ENCODE data around the gene SAXO1.
"Not testable (repeated sequence)": the region's sequence is repeated elsewhere in the genome, so short reads cannot be mapped to it uniquely, and the experiment has no call there.

SAXO1 gene

DNA sequence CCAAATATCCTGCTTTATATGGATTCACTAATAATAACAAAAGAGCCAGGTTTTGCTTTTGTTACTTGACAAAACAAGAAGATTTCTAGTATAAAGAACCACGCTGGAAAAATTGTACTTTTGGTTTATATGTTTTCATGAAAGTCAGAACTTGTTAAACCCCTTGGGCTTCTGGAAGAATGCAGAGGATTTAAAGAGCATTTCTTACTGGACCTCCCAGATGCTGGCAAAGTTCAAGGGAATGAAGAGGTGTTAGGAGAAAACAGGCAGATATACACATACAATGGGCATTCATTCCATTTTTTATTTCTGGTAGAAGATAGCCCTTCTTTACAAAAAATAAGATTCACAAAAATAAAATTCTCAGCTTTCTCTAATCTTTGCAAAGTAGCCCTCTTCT lies 61.1 kb downstream of the SAXO1 start:
- no peak for DNase-seq (ENCODE audit: low read depth in 2 of 2, low spot score in 1 of 2)

DNA sequence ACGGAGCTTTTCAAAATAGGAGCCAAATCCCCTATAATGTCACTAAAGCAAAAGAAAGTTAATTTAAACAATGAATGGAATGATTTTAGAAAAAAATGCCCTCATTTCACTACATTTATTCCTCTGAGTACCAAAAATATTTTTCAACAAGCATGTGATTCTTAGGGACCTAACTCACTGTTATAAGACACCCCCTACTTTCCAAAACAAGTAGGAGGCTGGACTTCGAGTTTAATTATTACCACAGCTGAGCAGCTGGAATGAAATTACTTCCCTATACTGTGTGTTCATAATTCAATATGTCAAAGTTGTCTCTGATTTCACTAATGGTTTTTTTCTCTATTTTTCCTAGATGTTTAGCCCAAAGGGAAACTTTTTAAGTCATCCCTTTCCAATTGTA lies 61.6 kb downstream of the SAXO1 start:
- no peak for DNase-seq (ENCODE audit: low read depth in 2 of 2, low spot score in 1 of 2)

DNA sequence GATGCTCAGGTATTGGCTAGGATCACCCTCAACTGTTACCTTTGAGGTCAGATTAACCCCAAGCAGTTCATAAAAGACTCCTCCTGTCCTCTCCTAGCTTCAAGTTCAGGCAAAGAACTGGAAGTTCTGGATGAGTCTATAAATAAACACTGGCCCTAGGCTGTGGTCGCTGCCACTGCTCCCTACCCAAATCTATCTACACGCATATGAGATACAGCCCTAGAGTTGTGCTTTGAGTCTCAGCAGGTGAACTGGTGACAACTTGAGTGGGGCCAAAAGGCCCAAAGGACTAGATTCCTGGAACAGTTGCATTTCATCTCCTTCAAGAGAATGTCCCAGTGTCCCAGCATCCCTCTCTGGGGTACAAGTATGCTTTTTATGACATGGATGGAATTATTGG lies 62.6 kb downstream of the SAXO1 start:
- DNase-seq (ENCODE audit: low read depth in 2 of 2, low spot score in 1 of 2) = no peak

DNA sequence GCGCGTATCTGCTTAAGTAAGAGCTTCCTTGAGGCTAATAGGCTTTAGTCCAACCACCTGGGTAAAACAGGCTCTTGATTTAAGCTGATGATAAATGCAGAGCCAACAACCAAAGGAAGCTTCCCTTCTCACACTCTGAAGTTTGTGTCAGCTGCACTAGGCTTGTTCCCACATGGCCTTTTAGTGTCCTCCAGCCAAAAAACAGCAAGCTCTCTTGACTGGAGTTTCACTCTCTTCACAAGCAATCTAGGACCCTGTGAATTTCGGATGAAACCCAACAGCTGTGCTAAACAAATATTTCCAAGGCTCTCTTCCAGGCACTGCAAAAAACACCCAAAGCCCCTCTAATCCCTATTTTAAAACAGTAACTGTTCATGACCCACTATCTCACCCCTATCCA lies 63.9 kb downstream of the SAXO1 start:
- DNase-seq (ENCODE audit: low read depth in 2 of 2, low spot score in 1 of 2) = no peak

DNA sequence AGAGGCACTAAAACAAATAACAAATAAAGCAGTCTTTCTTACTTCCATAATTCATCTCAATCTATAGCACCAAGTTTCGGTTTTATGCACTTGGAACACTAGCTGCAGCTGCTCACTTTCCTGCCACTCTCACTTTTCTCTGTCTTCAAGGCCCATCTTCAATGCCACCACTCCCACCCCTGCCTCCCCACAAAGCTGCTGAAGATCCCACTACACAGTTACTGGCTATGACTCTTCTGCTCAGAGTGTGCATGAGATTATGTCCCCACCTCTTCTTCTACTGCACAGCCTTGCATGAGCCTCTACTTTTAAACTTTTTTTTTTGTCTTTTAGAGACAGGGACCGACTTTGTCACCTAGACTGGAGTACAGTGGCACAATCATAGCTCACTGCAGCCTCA lies 77.4 kb downstream of the SAXO1 start:
- DNase-seq (ENCODE audit: low read depth in 2 of 2, low spot score in 1 of 2) = no peak

DNA sequence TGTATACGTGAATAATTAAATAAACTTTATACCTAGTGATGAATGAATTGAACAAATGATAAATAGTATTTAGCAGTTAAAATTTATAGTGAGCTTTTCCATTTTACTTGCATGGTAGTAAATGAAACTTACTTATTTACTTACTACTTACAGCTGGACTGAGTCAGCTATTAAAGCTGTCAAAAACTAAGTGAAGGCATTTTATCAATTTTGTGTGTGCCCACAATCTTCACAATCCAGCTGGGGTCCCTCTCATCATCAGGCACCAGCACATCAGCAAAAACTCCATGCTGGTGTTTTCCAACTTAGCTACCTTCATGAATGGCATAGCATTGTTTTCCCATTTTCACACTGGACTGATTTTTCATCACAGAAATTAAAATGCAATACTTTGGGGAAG lies 81.1 kb downstream of the SAXO1 start:
- no peak for DNase-seq (ENCODE audit: low read depth in 2 of 2, low spot score in 1 of 2)

DNA sequence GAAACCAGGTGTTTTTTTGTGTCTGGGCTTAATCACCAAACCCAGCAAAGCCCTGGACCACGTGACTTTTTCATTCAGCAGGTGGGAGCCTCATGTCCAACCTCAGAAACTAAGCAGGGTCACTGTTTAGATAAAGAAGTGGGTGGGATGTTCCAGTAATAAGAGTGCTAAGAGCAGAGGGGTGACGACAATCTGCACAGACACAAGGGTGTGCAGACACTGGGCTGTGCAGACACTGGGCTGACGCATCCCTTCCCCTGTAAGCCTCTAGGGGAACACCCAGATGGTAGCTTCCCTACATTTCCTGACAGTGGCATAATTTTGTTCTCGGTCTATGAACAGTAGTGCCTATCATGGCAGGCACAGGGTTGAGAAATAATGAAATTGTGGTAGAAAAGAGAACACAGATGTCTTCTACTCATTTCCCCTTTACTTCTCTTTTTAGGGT lies 85.1 kb downstream of the SAXO1 start:
- no peak for DNase-seq (ENCODE audit: low read depth in 2 of 2, low spot score in 1 of 2)

DNA sequence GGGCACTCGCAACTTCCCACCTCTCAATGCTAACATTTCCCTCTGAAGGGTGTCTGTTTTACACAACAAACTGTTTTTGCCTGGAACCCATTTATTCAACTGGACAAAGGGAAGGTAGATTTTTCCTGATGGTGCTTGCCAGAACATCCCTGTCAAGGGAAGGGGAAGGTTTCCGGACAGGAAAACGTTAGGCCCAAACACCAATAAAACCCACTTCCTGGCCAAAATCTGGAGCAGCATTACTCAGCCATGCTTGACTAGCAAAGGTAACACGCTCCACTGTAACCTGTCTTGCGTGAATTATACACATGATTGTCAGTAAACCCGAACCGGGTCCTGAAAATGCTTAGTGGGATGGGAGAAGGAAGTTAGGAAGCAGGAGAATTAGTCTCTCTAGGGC lies 90.2 kb downstream of the SAXO1 start:
- no peak for DNase-seq (ENCODE audit: low read depth in 2 of 2, low spot score in 1 of 2)

DNA sequence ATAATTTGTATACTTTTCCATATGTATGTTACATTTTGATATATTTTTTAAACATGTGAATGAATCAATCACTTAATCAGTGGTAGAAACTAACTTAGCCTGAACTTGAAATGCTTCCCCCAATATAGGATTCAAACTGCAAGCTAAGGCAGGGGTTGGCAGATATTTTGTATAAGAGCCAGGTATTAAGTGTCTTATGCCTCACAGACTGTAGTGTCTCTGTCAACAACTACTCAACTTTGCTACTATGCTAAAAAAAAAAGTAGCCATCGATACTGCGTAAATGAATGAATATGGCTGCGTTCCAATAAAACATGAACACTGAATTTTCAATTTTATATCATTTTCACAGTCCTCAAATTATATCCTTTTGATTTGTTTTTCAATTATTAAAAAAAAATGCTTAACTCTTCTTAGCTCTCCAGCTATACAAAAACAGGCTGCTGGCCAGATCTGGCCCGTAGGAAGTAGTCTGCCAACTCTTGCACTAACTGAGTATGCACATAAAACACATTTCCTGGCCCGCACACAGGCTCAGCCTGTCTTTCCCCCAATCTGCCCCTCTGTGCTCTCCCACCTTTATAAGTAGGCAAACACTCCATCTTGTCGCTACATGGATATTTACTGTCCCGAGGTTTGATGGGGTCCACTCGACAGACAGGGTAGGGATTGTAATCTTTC lies 91.8 kb downstream of the SAXO1 start:
- no peak for DNase-seq (ENCODE audit: low read depth in 2 of 2, low spot score in 1 of 2)

DNA sequence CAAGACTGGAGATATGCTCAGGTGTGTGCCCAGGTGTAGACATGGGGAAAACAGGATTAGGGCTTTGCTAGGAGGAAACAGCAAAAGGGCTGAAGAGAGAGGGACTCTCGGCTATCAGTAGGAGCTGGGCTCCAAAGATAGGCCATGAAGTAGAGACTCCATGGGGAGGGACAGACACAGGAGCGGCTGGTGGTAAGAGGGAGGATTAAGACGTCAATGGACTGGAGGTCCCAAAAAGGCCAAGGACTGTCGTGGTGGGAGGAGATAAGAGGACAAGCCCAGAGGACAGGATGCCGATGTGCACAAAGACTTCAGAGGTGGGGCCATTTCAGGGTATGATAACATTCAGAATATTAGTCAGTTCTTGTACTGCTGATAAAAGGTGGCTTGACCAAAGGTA lies 93.1 kb downstream of the SAXO1 start:
- DNase-seq (ENCODE audit: low read depth in 2 of 2, low spot score in 1 of 2) = no peak

DNA sequence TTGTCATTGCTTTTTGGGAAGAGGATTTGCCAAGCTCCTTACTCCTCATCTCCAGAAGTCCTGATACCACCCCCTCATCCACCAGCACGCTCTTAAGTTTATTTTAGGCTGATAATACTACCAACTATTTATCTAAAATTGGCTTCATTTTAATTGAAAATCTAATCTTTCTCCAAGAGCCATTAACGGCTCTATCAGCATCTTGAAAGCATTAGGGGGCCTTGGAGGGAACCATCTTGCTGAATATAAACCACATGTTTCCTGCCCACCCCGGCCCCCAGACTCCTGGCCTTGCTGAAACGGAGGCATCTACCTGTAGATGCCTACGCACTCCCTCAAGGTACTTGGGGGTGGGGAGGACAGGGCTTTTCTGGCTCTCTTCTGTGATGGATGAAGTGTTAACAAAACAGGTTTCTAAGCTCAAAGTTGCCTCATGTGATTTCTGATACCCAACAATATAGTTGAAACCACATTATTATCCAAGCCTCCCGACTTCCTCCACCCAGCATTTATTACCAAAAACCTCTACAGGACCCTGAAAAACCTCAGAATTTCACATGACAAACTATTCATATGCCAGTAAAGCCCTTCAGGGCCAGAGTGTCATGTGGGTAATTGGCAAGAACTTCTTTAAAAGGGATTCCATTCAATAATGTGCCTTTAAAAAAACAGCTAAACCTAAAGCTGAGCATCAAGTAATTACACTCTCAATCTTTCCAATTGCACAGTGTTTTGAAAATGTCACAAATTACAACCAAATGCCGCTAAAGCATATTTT lies 96.7 kb downstream of the SAXO1 start:
- no peak for DNase-seq (ENCODE audit: low read depth in 2 of 2, low spot score in 1 of 2)

DNA sequence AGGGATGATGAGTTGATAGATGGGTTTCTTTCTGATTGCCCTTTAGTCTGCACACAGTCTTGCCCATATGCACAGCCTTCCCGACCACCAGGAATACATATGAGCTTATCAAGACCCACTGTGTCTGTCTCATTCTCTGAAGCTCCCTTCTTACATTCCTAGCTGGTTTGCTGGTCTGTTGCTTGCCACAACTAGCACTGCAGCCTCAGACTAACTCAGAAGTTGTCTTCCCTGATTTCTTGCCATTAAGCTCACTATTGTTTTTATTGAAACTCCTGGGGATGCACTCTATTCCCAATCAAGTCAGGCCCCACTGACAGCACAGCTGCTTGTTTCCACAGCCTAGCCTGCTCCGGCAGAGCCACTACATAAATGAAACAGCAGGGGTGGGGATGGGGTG lies 97.5 kb downstream of the SAXO1 start:
- DNase-seq (ENCODE audit: low read depth in 2 of 2, low spot score in 1 of 2) = no peak

DNA sequence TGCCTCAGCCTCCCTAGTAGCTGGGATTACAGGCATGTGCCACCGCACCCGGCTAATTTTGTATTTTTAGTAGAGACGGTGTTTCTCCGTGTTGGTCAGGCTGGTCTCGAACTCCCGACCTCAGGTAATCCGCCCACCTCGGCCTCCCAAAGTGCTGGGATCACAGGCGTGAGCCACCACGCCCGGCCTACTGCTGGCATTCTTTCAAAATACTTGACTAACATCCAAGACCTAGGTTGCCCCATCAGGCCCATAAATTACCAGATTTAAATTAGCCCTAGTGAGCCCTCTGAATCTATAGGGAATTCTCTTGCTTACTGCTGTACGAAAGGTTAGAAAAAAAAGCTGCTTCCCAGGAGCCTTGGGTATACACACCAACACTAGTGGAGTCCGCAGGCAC lies 102.4 kb downstream of the SAXO1 start:
- DNase-seq (ENCODE audit: low read depth in 2 of 2, low spot score in 1 of 2) = not testable (repeated sequence)

DNA sequence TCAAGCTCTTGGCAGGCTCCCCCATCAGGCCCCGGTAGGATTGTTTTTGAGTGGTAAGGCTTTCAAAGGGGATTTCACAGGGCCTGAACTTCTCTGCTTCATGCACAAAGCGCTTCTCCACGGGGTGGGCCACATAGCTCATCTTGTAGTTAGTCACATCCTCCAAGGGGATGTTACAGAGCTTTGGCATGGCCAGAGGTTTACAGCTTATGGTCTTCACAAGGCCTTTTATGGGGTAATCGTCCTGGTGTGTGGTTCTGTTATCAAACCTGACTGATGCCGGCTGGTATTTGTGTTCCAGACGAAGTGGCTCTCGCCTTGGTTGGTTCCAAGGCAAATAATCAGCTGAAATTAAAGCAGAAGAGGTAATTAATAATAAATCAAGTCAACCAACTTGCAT lies 104.3 kb downstream of the SAXO1 start:
- DNase-seq (ENCODE audit: low read depth in 2 of 2, low spot score in 1 of 2) = no peak

DNA sequence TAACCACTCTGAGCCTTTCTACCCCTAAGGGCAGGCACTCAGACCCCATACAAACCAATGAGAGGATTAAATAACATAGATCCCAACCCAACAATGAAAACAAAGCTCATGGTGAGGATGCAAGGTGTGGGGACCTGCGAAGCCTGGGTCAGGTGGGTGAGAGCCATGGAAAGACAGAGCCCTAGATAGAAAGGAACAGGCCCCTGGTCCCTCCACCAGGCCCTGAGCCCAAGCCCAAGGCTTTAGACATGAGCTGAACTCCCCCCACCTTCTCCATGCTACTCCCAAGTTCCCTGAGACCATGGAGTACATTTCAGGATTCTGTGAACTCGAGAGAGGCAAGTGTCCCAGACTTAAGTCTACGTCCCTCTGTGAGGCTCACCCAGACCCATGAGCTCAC lies 106.5 kb downstream of the SAXO1 start:
- no peak for DNase-seq (ENCODE audit: low read depth in 2 of 2, low spot score in 1 of 2)

DNA sequence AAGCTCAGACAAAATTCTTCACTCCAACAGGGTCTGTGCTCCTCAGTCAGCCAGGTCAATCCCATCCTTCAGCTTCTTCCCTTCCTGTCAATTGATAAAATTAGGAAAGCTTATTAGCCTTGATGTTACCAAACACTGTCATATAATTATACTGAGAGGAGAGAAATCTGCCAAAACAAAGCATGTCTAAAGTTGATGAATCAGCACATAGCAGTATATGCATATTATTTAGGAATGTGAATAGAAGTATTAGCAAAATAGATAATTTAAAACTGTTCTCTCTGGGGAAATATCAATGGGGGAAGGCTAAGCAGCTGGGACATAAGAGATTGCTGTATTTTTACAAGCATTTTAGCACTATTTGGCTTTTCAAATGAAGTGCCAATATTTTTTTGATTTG lies 107.1 kb downstream of the SAXO1 start:
- DNase-seq (ENCODE audit: low read depth in 2 of 2, low spot score in 1 of 2) = no peak

DNA sequence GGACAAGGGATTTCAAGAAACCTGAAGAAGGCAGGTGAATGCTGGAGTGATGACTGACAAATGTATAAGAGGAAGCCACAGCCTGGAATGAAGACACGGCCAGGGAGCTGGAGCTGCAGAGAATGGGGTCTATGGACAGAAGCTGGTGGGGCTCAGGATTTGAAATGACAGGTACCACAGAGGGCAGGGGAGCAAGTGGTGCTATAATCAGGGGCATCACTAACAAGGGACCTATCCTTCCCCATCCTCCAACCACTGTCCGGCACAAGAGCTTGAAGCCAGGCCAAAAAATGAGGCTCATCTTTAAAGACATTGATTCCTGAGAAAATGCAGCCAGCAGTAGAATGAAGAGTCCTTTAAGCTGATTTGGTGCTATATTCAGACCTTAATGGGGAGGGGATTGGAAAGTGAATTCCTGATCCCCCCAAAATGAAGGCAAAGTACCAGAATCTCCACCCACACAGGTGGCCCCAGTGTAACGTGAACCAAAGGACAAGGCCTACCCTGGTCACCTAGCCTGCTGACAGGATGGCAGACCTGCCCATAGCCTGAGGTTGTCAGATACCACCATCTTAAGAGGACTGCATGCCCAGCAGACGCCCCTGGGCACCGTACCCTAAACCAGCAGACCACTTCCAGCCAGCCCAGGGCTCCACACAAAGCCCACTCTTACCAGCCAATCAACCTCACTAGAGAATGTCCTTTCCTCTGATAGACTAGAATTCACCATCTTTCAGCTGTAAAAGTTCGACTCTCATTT lies 109.2 kb downstream of the SAXO1 start:
- no peak for DNase-seq (ENCODE audit: low read depth in 2 of 2, low spot score in 1 of 2)

DNA sequence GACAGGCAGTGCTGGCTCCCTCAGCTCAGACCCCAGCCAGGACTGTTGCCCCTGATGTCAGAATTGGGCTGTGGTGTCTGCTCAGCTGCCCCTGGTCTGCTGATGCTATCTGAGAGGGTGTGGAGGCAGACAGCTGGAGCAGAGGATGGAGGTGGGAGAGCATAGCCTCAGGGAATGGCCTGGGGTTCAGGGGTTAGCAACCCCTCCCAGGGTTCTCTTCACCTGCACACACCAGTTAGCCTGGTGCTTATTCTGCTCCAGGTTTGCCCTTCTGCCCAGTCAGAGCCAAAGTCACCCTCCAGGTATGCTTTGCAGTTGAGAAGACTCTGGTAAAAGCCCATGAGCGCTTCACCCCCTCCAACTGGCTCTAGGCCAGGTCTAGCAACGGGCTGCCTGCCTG lies 109.8 kb downstream of the SAXO1 start:
- no peak for DNase-seq (ENCODE audit: low read depth in 2 of 2, low spot score in 1 of 2)

DNA sequence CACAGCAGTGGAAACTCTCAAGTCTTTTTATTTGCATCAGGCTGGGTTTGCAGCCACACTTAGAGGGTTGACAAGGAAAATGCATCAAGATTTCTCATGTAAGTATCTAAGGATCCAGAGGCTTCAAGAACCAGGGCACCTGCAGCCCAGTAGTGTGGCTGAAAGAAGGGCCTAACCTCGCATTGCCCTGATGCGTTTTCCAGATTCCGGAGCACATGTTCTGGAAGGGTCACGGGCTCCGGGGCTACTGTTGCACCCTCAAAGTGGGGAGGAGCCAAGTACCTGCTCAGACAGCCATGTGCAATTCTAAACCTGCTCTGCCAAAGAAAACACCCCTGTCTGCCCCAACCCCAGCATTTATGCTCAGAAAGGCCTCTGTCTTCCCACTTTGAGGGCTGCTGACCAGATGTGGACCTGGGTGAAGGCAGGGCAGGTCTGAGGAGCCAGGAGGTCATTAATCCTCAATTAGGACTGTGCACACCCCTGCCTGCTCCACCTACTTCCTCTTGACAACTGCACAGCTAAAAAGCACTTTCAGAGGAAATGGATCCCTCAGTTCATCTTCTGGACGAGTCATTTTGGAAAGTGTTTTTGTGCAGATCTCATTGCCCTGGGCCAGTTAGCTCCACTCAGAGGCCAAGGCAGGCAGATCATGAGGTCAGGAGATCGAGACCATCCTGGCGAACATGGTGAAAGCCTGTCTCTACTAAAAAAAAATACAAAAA lies 110.7 kb downstream of the SAXO1 start:
- DNase-seq (ENCODE audit: low read depth in 2 of 2, low spot score in 1 of 2) = no peak

DNA sequence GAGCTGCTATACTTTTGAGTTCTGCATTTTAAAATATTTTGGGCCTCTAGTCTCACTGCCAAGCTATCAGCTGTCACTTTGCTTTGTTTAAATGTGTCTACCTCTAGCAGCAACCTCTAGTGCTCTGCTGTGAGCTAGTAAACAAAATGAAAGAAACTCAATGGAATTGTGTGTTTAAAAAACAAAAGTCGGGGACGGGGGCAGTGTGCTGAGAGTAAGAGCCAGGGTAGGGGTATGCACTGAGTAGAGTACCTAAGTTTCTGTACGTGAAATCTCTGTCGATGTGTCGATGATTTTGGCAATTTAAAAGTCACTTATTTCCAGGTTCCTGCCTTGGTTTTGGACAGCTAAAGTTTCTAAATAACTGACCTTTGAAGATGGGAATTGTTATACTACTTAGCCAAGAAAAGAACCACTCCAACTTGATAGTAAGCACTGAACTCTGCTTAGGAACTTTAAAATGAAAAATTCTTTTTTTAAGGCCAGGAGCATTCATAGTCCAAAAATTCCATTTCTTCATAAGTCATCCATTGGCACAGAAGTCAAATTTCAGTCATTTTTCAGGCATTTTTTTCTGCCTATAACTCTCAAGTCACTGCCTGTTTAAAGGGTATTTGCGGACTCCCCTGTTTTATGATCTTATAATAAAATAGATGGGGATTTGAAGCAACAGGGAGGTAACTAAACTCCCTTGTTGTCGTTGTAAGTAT lies 111.5 kb downstream of the SAXO1 start:
- no peak for DNase-seq (ENCODE audit: low read depth in 2 of 2, low spot score in 1 of 2)

Data from stimulated activated CD8-positive, alpha-beta memory T cell treated with anti-CD3 and anti-CD28 coated beads, Interleukin-4, amount 100 ng/mL, for 1 hour (primary cell).